AML-193 (cell line): ENCODE measurements around the gene TRAPPC11.
"Not testable (repeated sequence)": the region's sequence is repeated elsewhere in the genome, so short reads cannot be mapped to it uniquely, and the experiment has no call there.

Experiments
- DNase-seq, 2 experiments: peaks; one replicate each; lab custom pipeline; 2025; lab: John Stamatoyannopoulos, UW

The TRAPPC11 gene

GRCh38 chr4:183721207-183722081 lies 62.4 kb downstream of the TRAPPC11 start:
- DNase-seq = peak; percentile 29 to 41

DNA sequence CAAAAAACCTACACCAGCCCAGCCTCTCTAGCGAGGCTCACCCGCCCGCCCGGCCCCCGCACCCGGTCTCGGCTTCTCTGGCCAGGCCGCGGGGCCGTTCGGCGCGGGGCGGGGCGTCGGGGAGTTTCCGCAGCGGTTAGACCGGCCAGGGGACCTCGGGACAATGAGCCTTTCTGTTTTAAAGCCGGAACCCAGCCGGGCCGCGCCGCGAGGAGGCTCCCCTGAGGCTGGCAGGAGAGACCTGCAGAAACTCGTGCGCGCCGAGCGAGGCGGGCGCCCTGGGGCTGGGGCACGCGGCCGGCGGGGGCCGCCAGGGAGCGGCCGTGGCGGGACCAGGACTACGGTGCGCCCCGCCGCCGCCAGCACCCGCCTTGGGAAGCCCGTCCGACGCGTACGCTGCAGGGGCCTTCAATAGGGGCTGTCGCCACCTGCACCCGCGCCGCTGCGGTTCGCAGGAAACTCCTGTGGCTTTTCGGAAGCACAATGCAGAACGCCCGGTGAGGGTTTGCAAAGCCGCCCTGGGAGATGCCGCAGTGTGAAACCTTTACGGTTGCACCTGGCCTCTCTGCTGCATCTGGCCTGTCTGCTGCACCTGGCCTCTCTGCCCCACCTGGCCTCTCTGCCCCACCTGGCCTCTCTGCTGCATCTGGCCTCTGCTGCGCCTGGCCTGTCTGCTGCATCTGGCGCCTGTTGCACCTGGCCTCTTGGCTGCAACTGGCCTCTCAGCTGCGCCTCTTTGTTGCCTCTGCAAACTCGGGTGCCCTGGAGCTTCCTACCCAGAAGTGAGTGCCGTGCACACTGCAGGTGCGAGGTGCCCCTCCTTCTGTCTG lies 63.9 kb downstream of the TRAPPC11 start:
- DNase-seq = peak; percentile 19 to 29

DNA sequence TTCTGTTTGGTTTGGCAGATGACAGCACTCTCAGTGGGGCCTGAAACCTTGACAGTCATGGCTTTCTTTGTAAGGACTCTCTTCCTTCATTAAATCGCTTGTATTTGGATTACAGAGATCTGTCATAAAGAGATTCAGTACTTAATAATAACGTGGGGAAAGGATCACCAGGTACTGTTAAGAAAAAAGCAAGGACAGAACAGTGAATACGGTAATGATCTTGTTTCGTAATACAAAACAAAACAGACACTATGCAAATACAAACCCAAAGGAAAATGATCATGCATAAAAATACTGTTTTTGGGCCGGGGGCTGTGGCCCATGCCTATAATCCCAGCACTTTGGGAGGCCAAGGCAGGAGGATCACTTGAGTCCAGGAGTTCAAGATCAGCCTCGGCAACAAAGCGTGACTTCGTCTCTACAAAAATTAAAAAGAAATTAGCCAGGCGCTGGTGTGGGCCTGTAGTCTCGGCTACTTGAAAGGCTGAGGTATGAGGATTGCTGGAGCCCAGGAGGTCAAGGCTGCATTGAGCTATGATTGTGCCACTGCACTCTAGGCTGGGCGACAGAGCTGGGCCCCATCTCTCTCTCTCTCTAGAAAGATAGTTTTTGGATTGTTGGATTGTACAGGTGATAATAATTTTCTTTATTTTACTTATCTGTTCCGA lies 64.6 kb downstream of the TRAPPC11 start:
- DNase-seq = no peak

GRCh38 chr4:183725585-183725984 lies 66.5 kb downstream of the TRAPPC11 start:
- DNase-seq = not testable (repeated sequence)

DNA sequence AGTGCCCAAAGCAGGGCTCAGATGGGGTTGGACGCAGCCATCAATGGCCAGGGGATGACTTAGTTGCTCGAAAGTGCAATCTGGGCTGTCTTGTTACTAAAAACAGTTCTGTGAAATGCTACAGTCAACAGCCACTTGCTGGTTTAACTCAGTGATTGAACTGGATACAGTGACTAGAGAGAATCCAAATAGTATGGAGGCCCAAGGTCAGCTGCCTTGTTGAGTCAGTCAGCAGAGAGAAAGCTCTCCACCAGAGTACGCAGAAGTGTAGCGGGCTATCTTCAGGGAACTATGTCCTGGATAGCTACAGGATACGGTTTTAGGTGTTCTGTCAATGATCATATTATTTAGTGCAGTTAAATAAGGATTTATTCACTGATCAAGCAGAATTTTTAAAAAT lies 68.4 kb downstream of the TRAPPC11 start:
- no peak for DNase-seq

DNA sequence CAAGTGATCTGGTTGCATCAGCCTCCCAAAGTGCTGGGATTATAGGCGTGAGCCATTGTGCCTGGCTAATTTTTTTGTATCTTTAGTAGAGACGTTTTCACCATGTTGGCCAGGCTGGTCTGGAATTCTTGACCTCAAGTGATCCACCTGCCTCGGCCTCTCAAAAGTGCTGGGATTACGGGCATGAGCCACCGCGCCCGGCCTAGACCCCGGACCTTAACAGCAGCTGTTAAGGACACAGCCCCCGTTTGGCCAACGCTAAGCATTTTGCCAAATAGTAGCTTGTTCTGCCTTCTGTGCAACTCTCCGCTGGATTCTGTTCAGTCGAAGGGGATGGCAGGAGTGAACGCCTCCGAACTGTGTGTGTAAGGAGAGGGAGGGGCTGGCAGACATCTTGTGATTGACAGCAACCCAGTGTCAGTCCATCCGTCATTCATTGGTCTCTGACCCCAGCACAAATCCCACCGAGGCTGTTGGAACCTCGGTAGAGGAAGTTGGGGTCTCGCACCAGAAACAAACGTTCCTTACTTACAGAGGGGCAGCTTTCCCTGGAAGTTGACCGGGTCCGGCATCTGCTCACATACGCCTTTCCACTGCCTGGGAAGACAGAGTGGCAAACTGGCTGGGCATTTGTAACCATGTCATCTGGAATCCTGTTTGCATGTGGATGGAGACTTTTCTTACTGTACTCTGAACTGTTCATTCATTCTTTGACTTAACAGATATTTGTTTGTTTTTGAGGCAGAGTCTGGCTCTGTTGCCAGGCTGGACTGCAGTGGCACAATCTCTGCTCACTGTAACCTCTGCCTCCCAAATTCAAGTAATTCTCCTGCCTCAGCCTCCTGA lies 69.4 kb downstream of the TRAPPC11 start:
- DNase-seq = no peak

DNA sequence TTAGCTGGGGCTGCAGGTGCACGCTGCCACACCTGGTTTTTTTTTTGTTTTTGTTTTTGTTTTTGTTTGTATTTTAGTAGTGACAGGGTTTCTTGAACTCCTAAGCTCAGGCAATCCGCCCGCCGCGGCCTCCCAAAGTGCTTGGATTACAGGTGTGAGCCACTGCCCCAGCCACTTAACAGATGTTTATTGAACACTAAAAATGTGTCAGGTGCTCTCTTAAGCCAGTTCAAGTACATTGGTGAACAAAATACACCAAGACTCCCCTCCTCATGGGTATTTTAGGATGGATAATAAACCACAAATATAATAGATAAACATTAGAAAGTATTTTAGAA lies 69.9 kb downstream of the TRAPPC11 start:
- no peak for DNase-seq

DNA sequence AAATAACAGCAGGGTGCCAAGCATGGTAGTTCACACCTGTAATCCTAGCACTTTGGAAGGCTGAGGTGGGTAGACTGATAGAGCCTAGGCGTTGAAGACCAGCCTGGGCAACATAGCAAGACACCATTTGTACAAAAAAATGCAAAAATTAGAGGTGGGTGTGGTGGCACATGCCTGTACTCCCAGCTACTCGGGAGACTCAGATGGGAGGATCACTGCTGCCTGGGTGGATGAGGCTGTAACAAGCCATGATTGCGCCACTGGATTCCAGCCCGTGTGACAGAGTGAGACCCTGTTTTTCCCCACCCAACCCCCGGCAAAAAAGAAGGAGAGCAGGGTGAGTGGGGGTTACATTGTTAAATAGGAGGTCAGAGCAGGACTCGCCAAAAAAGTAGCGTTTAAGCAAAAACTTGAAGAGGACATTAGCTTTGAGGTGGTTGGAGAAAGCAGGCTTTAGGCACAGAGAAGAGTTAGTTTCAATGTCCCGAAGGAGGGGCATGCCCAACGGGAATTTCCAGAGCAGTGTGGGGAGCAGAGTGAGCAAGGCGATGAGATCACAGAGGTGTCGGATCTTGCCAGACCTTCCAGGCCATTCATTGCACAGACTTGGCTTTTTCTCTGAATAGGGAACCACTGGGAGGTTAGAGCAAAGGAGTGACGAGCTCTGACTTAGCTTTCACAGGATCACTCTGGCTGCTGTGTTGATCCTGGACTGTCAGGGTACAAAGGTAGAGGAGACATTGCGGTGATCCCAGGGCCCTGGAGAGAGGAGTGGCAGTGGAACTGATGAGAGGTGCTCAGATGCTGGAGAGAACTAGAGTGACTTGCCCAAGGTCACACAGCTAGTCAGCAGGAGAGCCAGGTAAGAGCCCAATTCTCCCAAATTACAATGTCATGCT lies 70.6 kb downstream of the TRAPPC11 start:
- DNase-seq = no peak

DNA sequence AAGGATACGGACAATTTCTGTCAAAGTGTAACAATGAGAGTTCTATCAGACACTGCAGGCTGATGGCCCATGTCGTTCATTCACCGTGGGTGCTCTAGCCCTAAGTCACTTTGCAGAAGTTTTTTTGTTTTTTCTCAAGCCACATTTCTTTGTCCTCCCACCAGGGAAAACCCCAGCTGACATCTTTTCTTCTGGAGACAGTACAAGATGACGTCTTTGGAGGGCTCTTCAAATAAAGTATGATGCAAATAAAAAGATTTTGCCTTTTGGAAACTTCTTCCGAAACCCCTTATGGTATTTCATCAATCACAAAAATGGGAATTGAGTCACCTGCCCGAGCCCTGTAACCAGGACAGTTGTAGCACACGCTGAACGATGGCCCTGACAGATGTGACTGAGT lies 73.2 kb downstream of the TRAPPC11 start:
- no peak for DNase-seq

- no peak for DNase-seq
Observed at GRCh38 chr4:183733181-183733580, 74.1 kb downstream of the TRAPPC11 start.

- DNase-seq = no peak
Observed at GRCh38 chr4:183738081-183738673, 79.1 kb downstream of the TRAPPC11 start.

DNA sequence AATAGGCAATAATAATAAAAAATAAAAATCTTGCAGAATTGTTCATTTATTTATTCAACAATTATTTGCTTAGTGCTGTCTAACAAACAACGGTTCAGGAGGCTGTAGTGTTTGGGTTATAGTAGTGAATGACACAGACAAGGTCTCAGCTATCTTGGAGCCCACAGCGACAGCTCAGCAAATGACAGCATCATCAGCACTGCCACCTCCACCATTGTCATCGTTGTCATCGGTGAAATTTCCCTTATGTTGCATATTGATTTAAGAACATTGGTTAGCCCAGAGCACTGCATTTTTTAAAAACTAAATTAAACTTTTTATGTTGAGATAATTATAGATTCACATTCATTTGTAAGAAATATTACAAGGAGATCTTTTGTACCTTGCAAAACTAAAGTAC lies 79.9 kb downstream of the TRAPPC11 start:
- DNase-seq = no peak

GRCh38 chr4:183746305-183747229 lies 87.5 kb downstream of the TRAPPC11 start:
- no peak for DNase-seq

DNA sequence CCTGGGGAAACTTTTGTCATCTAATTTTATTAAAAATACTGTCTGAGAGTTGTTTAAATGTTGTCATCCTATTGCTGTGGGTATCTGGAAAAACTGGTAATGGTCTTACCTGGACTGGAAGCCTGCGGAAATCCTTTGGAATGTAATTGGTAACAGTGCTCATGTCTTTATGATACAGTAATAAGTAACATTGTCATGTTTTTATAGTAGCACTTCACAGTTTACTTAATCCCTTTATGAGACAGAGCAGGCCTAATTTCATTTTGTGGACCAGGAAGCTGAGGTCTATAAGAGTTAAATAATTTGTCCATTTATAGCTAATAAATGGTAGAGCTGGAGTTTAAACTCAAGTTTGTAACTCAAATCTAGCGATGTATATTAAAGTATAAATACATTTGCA lies 88.3 kb downstream of the TRAPPC11 start:
- DNase-seq = no peak

DNA sequence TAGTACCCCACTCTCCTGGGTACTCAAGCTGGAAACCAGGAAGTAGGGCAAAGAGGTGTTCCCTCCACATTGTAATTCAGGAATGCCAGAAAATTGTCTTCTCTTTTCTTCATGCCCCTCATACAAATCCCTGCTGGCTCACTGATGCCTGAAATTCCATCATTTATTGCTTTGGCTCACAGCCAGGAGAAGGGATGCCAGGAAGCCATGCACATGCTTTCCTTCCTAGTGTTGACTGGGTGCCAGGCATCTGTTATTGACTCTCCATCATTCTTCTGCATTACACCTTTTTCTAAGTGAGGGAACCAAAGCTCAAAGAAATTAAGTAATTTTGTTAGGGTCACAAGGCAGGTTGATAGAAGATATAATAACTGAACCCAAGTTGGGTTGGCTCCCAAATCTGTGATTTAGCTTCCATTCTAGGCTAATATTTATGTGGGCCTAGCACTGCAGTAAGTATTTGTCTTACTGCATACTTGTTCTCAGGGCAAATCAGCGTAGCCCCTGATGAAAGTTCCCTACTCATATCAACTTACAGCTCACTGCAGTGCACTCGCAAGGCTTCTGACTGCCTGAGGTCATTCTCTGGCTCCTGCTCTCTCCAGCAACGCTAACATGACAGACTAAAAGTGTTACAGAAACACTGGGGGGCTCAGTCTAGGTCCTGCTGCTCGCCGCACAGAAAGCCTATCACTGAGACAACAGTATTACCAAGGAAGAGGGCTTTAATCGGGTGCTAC lies 89.0 kb downstream of the TRAPPC11 start:
- no peak for DNase-seq

DNA sequence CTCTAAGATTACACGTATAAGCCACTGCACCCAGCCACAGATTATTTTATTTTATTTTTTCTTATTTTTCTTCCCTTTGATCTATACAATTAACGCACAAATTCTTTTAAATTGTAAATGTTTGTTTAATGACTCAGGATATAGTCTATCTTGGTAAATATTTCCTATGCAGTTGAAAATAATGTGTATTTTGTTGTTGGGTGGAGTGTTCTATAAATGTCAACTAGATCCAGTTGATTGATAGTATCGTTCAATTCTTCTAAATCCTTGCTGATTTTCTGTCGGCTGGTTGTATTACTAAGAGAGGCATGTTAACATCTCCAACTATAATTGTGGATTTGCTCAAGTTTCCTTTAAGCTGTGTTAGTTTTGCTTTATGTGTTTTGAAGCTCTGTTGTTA lies 92.0 kb downstream of the TRAPPC11 start:
- no peak for DNase-seq

GRCh38 chr4:183755596-183755995 lies 96.5 kb downstream of the TRAPPC11 start:
- no peak for DNase-seq

DNA sequence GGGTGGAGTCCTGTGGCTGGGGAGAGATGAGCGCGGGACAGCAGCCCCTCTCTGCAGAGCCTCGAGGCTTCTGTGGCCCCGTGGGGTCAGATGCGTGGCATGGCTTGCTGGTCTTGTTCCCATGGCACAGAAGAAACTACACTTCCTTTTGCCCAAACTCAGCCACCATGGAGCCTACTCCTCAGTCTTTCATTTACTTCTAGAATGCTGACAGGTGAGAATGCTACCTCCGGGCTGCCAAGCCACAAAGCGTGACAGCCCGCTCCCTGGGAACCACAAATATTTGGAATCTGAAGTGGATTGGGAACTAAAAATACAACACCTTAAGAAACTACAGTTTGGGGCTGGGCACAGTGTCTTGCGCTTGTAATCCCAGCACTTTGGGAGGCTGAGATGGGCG lies 98.0 kb downstream of the TRAPPC11 start:
- DNase-seq = no peak
